Tibial nerve (tissue), 4 donors: ENCODE results near the gene CFAP70. TPM values are rescaled to one million over a fixed set of nuclear protein-coding genes. Genes with fewer than 3 reads are reported as not detected.

ENCODE experiments used
- DNase-seq, 2 donors: peaks; one replicate each; pipeline ENCODE4 v3.0.0-alpha.2; 2019; ENCODE audit warnings: low spot score in 2 of 2
- H3K27ac ChIP-seq, 4 donors: fragments of 200-600 bp; sonication (generic) in 3 of 4; one replicate each; pipeline ENCODE4 v1.5.1; 2017 to 2019; ENCODE audit warnings: mild to moderate bottlenecking in 1 of 4
- H3K27me3 ChIP-seq, 2 donors: fragments of 200-600 bp; sonication (generic) in 1 of 2; one replicate each; pipeline versions ENCODE4 v1.5.1 to v1.6.0; 2017 to 2019
- H3K36me3 ChIP-seq, 3 donors: fragments of 200-600 bp; sonication (generic); one replicate each; pipeline ENCODE4 v1.5.1; 2018 to 2019
- H3K4me1 ChIP-seq, 4 donors: fragments of 200-600 bp; sonication (generic) in 3 of 4; one replicate each; pipeline ENCODE4 v1.5.1; 2017 to 2019
- H3K4me3 ChIP-seq, 4 donors: fragments of 200-600 bp; sonication (generic) in 3 of 4; one replicate each; pipeline ENCODE4 v1.5.1; 2017 to 2019; ENCODE audit warnings: mild to moderate bottlenecking in 1 of 4, moderate library complexity in 1 of 4
- H3K9me3 ChIP-seq, 4 donors: fragments of 200-600 bp; sonication (generic) in 3 of 4; one replicate each; pipeline ENCODE4 v1.5.1; 2017 to 2019
- EP300 ChIP-seq, 2 donors: sonication (generic); formaldehyde crosslinking; IDR thresholded peaks; one replicate each; pipeline ENCODE4 v1.6.1; 2017; ENCODE audit warnings: antibody characterized with exemption in 2 of 2, mild to moderate bottlenecking in 1 of 2
- POLR2A ChIP-seq, 2 donors: fragments of 450-650 bp; IDR thresholded peaks; one replicate each; pipeline ENCODE4 v1.6.1; 2017; ENCODE audit warnings: antibody characterized with exemption in 2 of 2, mild to moderate bottlenecking in 2 of 2, moderate library complexity in 2 of 2
- WGBS, 2 donors: methylation state at CpG; one replicate each; pipeline ENCODE4 v1.1.5; 2018; 5-methylcytosine and 5-hydroxymethylcytosine counted together
- total RNA-seq, 4 donors: library from RNA; depleted of rRNA; stranded (reverse); fragments of >200 nt; gene quantifications; one replicate each; pipeline ENCODE4 v1.1.0, GENCODE V29; 2016
- TF ChIP-seq, protein P1 (sequence below), 5 experiments: fragments of 200-600 bp in 3 of 5; fragments of 450-650 bp in 2 of 5; sonication (generic) in 3 of 5; IDR thresholded peaks; one replicate each; pipeline ENCODE4 v1.5.1; 2016 to 2019; ENCODE audit warnings: antibody characterized with exemption in 5 of 5, mild to moderate bottlenecking in 3 of 5, moderate library complexity in 2 of 5

CFAP70 gene
- total RNA-seq, 4 donors from 2014 or later: 3.8 to 14.9 (median 6.6) TPM

GRCh38 chr10:73238990-73239566 is 119.6 kb downstream of the CFAP70 start:
- 90% methylated on average over 5 of the region's 5 CpGs for WGBS, 2 donors
- DNase-seq: no peak
- TF ChIP-seq POLR2A (IDR thresholded peaks at IDR 0.05): no peak
- TF ChIP-seq EP300 (IDR thresholded peaks at IDR 0.05): no peak
- TF ChIP-seq, protein P1, sequence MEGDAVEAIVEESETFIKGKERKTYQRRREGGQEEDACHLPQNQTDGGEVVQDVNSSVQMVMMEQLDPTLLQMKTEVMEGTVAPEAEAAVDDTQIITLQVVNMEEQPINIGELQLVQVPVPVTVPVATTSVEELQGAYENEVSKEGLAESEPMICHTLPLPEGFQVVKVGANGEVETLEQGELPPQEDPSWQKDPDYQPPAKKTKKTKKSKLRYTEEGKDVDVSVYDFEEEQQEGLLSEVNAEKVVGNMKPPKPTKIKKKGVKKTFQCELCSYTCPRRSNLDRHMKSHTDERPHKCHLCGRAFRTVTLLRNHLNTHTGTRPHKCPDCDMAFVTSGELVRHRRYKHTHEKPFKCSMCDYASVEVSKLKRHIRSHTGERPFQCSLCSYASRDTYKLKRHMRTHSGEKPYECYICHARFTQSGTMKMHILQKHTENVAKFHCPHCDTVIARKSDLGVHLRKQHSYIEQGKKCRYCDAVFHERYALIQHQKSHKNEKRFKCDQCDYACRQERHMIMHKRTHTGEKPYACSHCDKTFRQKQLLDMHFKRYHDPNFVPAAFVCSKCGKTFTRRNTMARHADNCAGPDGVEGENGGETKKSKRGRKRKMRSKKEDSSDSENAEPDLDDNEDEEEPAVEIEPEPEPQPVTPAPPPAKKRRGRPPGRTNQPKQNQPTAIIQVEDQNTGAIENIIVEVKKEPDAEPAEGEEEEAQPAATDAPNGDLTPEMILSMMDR (IDR thresholded peaks at IDR 0.05): no peak
- Histone ChIP-seq H3K27ac (no peak overlapping the region), H3K36me3 (peaks cover 0 to 85% (median 3%) of the 10 kb centered on the region in 3 donors), H3K27me3 (no peaks in the 10 kb centered on the region), H3K4me3 (no peak overlapping the region), H3K9me3 (no peaks in the 10 kb centered on the region), H3K4me1 (no peaks in the 10 kb centered on the region)

DNA sequence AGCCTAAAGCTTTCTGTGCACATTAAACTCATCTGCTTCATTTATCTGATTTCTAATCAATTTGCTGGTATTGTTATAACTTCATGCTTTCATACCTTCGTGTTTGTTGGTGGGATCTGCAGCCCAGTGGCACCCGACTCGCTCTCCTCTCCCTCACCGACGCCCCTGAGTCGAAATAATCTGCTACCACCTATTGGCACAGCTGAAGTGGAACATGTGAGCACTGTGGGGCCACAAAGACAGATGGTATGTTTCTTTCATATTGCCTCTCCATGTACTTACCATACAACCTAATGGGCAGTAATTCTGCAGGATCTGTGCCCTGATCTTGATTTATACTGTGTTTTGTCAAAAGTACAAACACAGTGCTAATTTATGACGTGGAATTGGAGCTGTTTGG is 124.0 kb downstream of the CFAP70 start:
- Histone ChIP-seq H3K36me3 (peaks cover 3 to 80% (median 3%) of the 10 kb centered on the region in 3 donors), H3K9me3 (no peaks in the 10 kb centered on the region), H3K27me3 (no peaks in the 10 kb centered on the region), H3K4me1 (no peaks in the 10 kb centered on the region), H3K27ac (no peak overlapping the region), H3K4me3 (no peak overlapping the region)
- DNase-seq: no peak
- TF ChIP-seq, protein P1 (IDR thresholded peaks at IDR 0.05): no peak
- TF ChIP-seq EP300 (IDR thresholded peaks at IDR 0.05): no peak
- no peak for TF ChIP-seq POLR2A (IDR thresholded peaks at IDR 0.05)
- WGBS, 2 donors: 86 to 95% methylated on average over 7 of the region's 7 CpGs

DNA sequence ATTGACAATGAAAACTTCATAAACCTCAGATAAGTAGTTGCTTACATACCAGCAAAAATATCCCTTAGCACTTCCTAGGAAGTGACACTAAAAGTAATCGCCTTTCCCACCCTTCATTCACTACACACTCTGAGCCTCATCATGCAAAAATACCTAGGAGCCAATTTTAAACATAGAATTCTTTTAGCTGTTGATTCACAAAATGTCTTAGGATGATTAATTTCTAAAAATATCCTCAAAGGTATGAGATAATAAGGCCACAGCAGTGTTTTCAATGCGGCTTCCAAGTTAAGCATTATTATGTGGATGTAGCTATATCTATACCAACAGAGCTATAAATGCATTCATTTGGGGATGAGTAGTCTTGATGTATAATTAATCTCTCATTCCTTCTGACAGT is 124.8 kb downstream of the CFAP70 start:
- WGBS, 2 donors: 90 to 93% methylated on average over 2 of the region's 2 CpGs

DNA sequence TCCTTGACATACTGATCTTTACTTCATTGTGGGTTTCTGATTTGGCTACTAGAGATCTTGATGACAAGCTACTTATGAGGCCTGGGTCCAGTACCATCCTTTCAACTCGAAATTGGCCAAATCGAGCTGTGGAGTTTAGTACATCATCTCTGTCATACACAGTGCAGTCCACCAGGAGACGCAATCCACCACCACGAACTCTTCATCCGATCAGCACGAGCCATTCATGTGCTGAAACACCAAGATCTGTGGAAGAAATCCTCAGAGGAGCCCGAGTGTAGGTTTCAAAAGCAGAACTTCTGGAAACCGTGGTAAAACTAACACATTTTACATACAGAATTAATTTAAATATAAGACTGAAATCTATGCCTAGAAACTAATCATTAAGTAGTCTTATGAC is 125.8 kb downstream of the CFAP70 start:
- WGBS, 2 donors: 87 to 88% methylated on average over 8 of the region's 8 CpGs
- TF ChIP-seq EP300 (IDR thresholded peaks at IDR 0.05) (no peak), POLR2A (IDR thresholded peaks at IDR 0.05) (no peak)
- TF ChIP-seq, protein P1 (IDR thresholded peaks at IDR 0.05): no peak
- Histone ChIP-seq H3K27me3 (no peaks in the 10 kb centered on the region), H3K36me3 (peaks cover 3 to 78% (median 3%) of the 10 kb centered on the region in 3 donors), H3K4me1 (no peaks in the 10 kb centered on the region), H3K27ac (no peak overlapping the region), H3K4me3 (no peak overlapping the region), H3K9me3 (no peaks in the 10 kb centered on the region)
- DNase-seq: no peak

More for the DNA sequence above, 124.8 kb downstream of the CFAP70 start:
- Histone ChIP-seq H3K36me3 (peaks cover 3 to 77% (median 3%) of the 10 kb centered on the region in 3 donors), H3K4me3 (no peak overlapping the region), H3K27ac (no peak overlapping the region), H3K9me3 (no peaks in the 10 kb centered on the region), H3K27me3 (no peaks in the 10 kb centered on the region), H3K4me1 (no peaks in the 10 kb centered on the region)
- DNase-seq: no peak
- TF ChIP-seq EP300 (IDR thresholded peaks at IDR 0.05): no peak
- TF ChIP-seq, protein P1 (IDR thresholded peaks at IDR 0.05): no peak
- TF ChIP-seq POLR2A (IDR thresholded peaks at IDR 0.05): no peak

- Histone ChIP-seq H3K27ac (no peak overlapping the region), H3K4me3 (no peak overlapping the region), H3K27me3 (no peaks in the 10 kb centered on the region), H3K9me3 (no peaks in the 10 kb centered on the region), H3K36me3 (peaks cover 0 to 58% (median 3%) of the 10 kb centered on the region in 3 donors), H3K4me1 (no peaks in the 10 kb centered on the region)
- DNase-seq: no peak
- 76 to 83% methylated on average over 6 of the region's 6 CpGs for WGBS, 2 donors
- TF ChIP-seq POLR2A (IDR thresholded peaks at IDR 0.05): no peak
- TF ChIP-seq EP300 (IDR thresholded peaks at IDR 0.05): no peak
- TF ChIP-seq, protein P1 (IDR thresholded peaks at IDR 0.05): no peak
These were observed 129.1 kb downstream of the CFAP70 start for GRCh38 chr10:73229567-73229966.
